GM19324 (cell line): ENCODE data around the gene PDCD1LG2.
"Not testable (repeated sequence)": the region's sequence is repeated elsewhere in the genome, so short reads cannot be mapped to it uniquely, and the experiment has no call there.

ENCODE experiments used
- ATAC-seq: cut with Tn5 transposase; IDR thresholded peaks from one replicate; pipeline ENCODE4 v1.9.1; 2021; ENCODE audit warnings: mild to moderate bottlenecking, moderate library complexity; ENCODE audit not compliant: unreplicated experiment, low FRiP score

PDCD1LG2 gene

GRCh38 chr9:5561828-5562488 lies 51.6 kb downstream of the PDCD1LG2 start:
- ATAC-seq: no peak

GRCh38 chr9:5562806-5563416 lies 52.6 kb downstream of the PDCD1LG2 start:
- no peak for ATAC-seq

DNA sequence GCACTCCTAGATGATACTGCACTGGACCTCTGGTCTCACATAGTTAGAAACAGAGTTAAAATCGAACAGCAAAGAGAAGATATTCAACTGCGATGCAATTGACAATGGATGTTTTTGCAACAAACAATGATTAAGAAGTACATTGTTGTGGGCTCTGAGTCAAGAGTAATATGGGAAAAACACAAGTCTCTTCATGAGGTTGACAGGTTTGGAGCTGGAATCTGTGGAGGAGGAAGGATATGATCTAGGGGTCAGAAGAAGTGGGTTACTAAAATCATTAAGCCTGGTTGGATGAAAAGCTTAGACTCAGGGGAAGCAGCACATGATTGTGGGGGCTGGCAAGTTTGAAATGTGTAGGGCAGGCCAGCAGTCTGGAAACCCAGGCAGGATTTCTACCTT lies 53.1 kb downstream of the PDCD1LG2 start:
- ATAC-seq: no peak

DNA sequence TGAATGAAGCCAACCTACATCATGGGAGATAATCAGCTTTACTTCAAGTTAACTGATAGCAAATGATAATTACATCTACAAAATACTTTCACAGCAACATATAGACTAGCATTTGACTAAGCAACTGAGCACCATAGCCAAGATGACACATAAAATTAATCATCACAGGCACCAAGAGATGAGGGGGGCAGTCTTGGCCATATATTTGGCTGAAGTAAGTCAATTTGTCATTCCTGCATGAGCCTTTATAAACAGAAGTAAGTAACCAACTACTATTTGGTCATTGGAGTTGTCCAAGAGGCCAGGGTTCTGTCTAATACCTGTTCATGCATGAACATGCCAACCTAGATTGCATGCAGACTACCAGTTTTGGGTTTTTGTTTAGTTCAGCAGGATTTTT lies 53.6 kb downstream of the PDCD1LG2 start:
- ATAC-seq: no peak

- ATAC-seq: no peak
Measured at GRCh38 chr9:5566054-5566618, 55.8 kb downstream of the PDCD1LG2 start.

GRCh38 chr9:5568868-5569267 lies 58.5 kb downstream of the PDCD1LG2 start:
- ATAC-seq: no peak

GRCh38 chr9:5569409-5569808 lies 59.1 kb downstream of the PDCD1LG2 start:
- no peak for ATAC-seq

GRCh38 chr9:5569891-5570290 lies 59.6 kb downstream of the PDCD1LG2 start:
- ATAC-seq: no peak

GRCh38 chr9:5571629-5572232 lies 61.4 kb downstream of the PDCD1LG2 start:
- no peak for ATAC-seq

- ATAC-seq: no peak
Measured at GRCh38 chr9:5574097-5574496, 63.8 kb downstream of the PDCD1LG2 start.

- no peak for ATAC-seq
Measured at GRCh38 chr9:5575000-5575399, 64.7 kb downstream of the PDCD1LG2 start.

DNA sequence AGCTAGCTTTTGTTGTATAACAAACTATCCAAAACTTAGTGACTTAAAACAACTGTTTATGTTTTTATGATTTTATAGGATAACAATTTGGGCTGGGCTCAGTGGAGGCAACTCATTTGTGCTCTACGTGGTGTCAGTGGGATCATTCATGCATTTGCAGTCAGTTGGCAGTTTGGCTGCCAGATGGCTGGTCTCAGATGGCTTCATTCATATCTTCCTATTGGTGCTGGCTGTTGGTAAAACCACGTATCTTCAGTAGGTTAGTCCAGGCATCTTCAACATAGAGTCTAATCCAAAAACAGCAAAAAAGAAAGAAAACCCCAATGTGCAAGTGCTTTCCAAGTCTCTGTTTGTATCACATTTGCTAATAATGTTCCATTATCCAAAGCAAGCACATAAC lies 66.9 kb downstream of the PDCD1LG2 start:
- ATAC-seq: no peak

DNA sequence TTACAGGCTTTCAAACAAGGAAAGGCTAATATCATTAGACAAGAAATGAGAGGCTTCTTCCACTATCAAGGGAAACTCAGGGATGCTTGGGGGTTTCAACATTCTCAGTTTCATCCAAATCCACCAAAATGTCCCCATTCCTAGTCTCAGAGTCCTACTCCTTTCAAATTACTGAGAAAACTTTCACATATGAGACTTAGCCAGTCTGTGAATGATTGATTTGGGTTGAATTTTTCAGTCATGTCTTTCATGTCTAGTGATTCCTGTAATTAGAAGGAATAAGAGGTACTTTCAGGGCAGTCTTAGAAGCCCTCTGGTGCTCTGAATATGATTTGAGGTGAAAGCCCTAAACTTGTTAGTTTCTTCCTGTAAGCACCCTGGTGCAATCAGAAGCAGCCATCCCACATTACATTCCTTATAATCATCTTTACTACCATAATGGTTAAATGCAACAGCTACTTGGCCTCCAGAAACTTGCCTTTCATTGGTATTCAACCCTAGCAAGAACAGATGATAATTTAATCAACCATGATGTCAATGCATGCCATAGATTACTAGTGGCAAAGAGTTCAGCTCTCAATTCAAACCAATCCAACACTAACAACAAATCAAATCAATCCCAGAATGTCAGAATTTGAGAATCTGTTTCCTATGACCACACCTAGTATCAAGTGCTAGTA lies 67.8 kb downstream of the PDCD1LG2 start:
- ATAC-seq: no peak

- ATAC-seq: no peak
Measured at GRCh38 chr9:5578698-5579085, 68.4 kb downstream of the PDCD1LG2 start.

DNA sequence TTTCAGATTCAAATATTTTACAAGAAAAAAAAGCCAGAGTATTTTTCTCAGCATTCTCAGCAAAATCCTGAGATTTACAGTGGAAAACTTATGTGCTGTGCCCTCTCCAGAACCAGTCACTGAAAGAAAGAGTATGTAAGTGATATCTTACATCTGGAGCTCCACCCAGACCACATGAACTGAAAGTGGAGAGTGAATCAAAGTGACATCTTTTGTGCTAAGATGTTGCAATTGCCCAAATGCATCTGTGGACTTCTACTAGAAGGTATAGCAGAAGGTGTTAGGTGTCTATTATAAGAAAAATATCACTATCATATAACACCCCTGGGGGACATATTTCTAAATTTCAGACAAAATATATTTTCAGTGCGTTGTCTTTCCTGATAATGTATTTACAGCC lies 69.5 kb downstream of the PDCD1LG2 start:
- no peak for ATAC-seq

- no peak for ATAC-seq
Measured at GRCh38 chr9:5580650-5581049, 70.3 kb downstream of the PDCD1LG2 start.

DNA sequence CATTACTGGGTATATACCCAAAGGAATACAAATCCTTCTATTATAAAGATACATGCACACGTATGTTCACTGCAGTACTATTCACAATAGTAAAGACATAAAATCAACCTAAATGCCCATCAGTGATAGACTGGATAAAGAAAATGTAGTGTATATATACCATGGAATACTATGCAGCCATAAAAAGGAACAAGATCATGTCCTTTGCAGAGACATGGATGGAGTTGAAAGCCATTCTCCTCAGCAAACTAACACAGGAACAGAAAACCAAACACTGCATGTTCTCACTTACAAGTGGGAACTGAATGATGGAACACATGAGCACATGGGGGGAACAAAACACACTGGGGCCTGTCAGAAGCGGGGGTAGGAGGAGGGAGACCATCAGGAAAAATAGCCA lies 71.4 kb downstream of the PDCD1LG2 start:
- not testable (repeated sequence) for ATAC-seq

DNA sequence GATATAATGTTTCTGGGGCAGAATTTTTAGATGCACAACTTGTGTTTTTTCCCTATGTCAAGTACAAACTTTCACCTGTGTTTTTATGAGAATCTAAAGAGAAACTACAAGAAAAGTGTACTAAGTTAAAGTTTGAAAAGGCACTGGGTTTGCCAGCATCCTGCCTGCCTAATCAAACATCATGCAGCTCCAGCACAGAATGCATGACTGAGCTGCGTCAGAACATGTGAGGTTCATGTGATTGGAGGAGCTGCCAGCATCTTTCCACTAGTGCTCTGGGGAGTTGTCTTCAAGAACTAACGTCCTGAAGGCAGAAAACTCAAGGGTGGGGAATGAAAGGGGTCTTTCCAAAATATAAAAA lies 72.5 kb downstream of the PDCD1LG2 start:
- peak; percentile 43 for ATAC-seq

- peak; percentile 40 for ATAC-seq
Measured at GRCh38 chr9:5586391-5586802, 76.1 kb downstream of the PDCD1LG2 start.

DNA sequence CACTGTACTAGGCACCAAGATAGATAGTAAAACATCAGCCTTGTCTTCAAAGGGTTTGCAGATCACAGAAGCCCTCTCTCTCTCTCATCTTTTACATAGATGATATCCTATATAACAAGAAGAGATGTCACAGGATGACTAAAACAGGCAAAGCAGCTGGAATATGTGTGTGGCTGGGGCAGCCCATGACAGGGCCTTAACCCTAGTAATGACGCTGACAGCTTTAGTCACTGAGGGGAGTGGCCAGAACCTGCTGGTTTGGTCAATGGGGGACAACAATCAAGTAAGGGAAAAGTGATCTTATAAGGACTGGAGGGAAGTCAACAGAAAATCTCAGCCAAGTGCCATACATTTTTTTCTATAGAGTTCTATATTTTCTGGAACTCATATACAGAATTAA lies 76.7 kb downstream of the PDCD1LG2 start:
- no peak for ATAC-seq

DNA sequence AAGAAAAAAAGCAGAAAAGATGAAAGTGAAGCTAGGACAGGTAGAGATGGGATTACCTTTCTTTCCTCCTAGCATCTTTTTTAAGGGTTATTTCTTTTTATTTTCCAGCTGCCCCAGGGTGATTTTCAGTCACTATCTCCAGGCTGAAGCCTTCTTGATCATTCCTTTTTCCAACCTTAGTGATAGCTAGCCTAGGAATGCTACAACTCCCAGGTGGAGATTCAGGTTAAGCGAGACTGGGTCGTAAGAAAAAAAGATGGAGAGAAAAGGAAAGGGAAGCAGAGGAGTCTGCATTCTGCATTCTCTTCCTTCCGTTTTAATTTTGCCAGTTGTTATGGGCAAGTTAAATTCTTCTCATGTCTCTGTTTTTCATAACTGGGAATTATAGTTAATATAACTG lies 81.9 kb downstream of the PDCD1LG2 start:
- ATAC-seq: no peak
